Left lung (tissue), 10 donors: ENCODE results near the gene CDK14. TPM values are rescaled to one million over a fixed set of nuclear protein-coding genes. Genes with fewer than 3 reads are reported as not detected.
A peak's percentile ranks its signal among the peaks of the same experiment; 100 is the strongest.

Source experiments
- ATAC-seq: fragments of 200-7000 bp; cut with Tn5 transposase; one replicate; pipeline ENCODE4 v1.9.1; 2020; ENCODE audit warnings: moderate library complexity
- DNase-seq, 4 donors: peaks; one replicate each; pipeline ENCODE4 v3.0.0-alpha.2; 2013 to 2020
- H3K27ac ChIP-seq, 2 donors: fragments of 200-600 bp; sonication (generic) in 1 of 2; one replicate each; pipeline versions ENCODE4 v1.5.0 to v1.8.0; 2020 to 2021
- H3K27me3 ChIP-seq, 2 donors: fragments of 200-600 bp; sonication (generic) in 1 of 2; one replicate each; pipeline versions ENCODE4 v1.5.0 to v1.8.0; 2020 to 2021
- H3K36me3 ChIP-seq, 2 donors: fragments of 200-600 bp; sonication (generic) in 1 of 2; one replicate each; pipeline versions ENCODE4 v1.5.0 to v1.8.0; 2020 to 2021
- H3K4me1 ChIP-seq, 2 donors: fragments of 200-600 bp; one replicate each; pipeline ENCODE4 v1.8.0; 2021
- H3K4me3 ChIP-seq, 2 donors: fragments of 200-600 bp; sonication (generic) in 1 of 2; one replicate each; pipeline versions ENCODE4 v1.5.0 to v1.8.0; 2020 to 2021; ENCODE audit warnings: mild to moderate bottlenecking in 1 of 2
- H3K9me3 ChIP-seq, 2 donors: fragments of 200-600 bp; sonication (generic) in 1 of 2; one replicate each; pipeline versions ENCODE4 v1.5.0 to v1.8.0; 2020 to 2021
- CTCF ChIP-seq, 2 donors: fragments of 200-600 bp; sonication (generic) in 1 of 2; IDR thresholded peaks; one replicate each; pipeline versions ENCODE4 v1.5.0 to v1.8.0; 2021; ENCODE audit warnings: antibody characterized with exemption in 2 of 2
- intact Hi-C, 2 donors: fragments of 100-400 bp; cut with DNase I; formaldehyde crosslinking; loops; one replicate each; pipeline versions ENCODE4 v1.11.2 to v1.14.2; 2022
- polyA plus RNA-seq, 6 donors: library from polyadenylated mRNA; unstranded; fragments of 120-200 nt; gene quantifications; one replicate each; pipeline ENCODE4 v1.2.1, GENCODE V29; 2013; ENCODE audit not compliant: insufficient read length in 6 of 6
- total RNA-seq, 2 donors: library from RNA; stranded (reverse); fragmentation: NEBNext Ultra II Directional; extraction: Animal tissue kit (Norgen Biotek cat#: 25700); gene quantifications; one replicate each; pipeline ENCODE4 v1.2.1, GENCODE V29; 2021
- donor health status: DM: no; HTN: yes; CAD: no.
- donor health status: DM: no; HTN: no; CAD: no.

Gene CDK14
- total and polyA plus RNA-seq, 8 donors: 24.1 to 45.1 (median 30.0) TPM

- Histone ChIP-seq H3K36me3 (no peaks in the 10 kb centered on the region), H3K4me1 (no peaks in the 10 kb centered on the region), H3K9me3 (no peaks in the 10 kb centered on the region), H3K27me3 (no peaks in the 10 kb centered on the region), H3K27ac (no peak overlapping the region), H3K4me3 (no peak overlapping the region)
- ATAC-seq: no peak
- no peak for TF ChIP-seq CTCF (IDR thresholded peaks at IDR 0.05)
- no peak for DNase-seq
- intact Hi-C loops: no loop called here
These were observed 82.9 kb downstream of the CDK14 start for GRCh38 chr7:90678986-90679385.

GRCh38 chr7:90680484-90680883 lies 84.4 kb downstream of the CDK14 start:
- DNase-seq (no peak), ATAC-seq (no peak)
- no peaks in the 10 kb centered on the region for H3K27me3 ChIP-seq
- H3K36me3 ChIP-seq: no peaks in the 10 kb centered on the region
- no peak overlapping the region for H3K4me3 ChIP-seq
- H3K4me1 ChIP-seq: no peaks in the 10 kb centered on the region
- H3K9me3 ChIP-seq: no peaks in the 10 kb centered on the region
- H3K27ac ChIP-seq: no peak overlapping the region
- intact Hi-C loops: no loop called here
- no peak for TF ChIP-seq CTCF (IDR thresholded peaks at IDR 0.05)

- Histone ChIP-seq H3K27me3 (no peaks in the 10 kb centered on the region), H3K36me3 (no peaks in the 10 kb centered on the region), H3K27ac (no peak overlapping the region), H3K4me3 (no peak overlapping the region), H3K4me1 (peaks cover 0 to 2% of the 10 kb centered on the region in 2 donors), H3K9me3 (no peaks in the 10 kb centered on the region)
- TF ChIP-seq CTCF (IDR thresholded peaks at IDR 0.05): no peak
- DNase-seq: peak in 1 of 4 donors; percentile 27
- ATAC-seq: no peak
- intact Hi-C loops: no loop called here
These were observed 85.4 kb downstream of the CDK14 start for GRCh38 chr7:90681336-90682022.

GRCh38 chr7:90686146-90686545 lies 90.0 kb downstream of the CDK14 start:
- DNase-seq (no peak), ATAC-seq (no peak)
- no peaks in the 10 kb centered on the region for H3K27me3 ChIP-seq
- H3K36me3 ChIP-seq: no peaks in the 10 kb centered on the region
- intact Hi-C loops: no loop called here
- H3K27ac ChIP-seq: no peak overlapping the region
- H3K9me3 ChIP-seq: no peaks in the 10 kb centered on the region
- TF ChIP-seq CTCF (IDR thresholded peaks at IDR 0.05): no peak
- no peak overlapping the region for H3K4me3 ChIP-seq
- H3K4me1 ChIP-seq: peaks cover 0 to 5% of the 10 kb centered on the region in 2 donors

- H3K27me3 ChIP-seq: no peaks in the 10 kb centered on the region
- intact Hi-C loops: no loop called here
- ATAC-seq (no peak), DNase-seq (no peak)
- peaks cover 0 to 5% of the 10 kb centered on the region in 2 donors for H3K4me1 ChIP-seq
- no peaks in the 10 kb centered on the region for H3K9me3 ChIP-seq
- H3K27ac ChIP-seq: no peak overlapping the region
- H3K4me3 ChIP-seq: no peak overlapping the region
- TF ChIP-seq CTCF (IDR thresholded peaks at IDR 0.05): no peak
- no peaks in the 10 kb centered on the region for H3K36me3 ChIP-seq
These were observed 92.7 kb downstream of the CDK14 start for GRCh38 chr7:90688810-90689209.
